ENCODE results near the gene ST6GAL1. TPM values are rescaled to one million over a fixed set of nuclear protein-coding genes. Genes with fewer than 3 reads are reported as not detected.
"Not testable (repeated sequence)": the region's sequence is repeated elsewhere in the genome, so short reads cannot be mapped to it uniquely, and the experiment has no call there.

ST6GAL1 gene
- total RNA-seq, 2 donors from 2014 or later, result 57.2 to 81.8 TPM

- H3K27ac ChIP-seq, result no peak overlapping the region
- no peak overlapping the region for H3K9ac ChIP-seq (ENCODE audit: low read depth in 2 of 2, low read length in 2 of 2)
- intact Hi-C loops (cut with DNase I), result no loop called here
- no peak for TF ChIP-seq CTCF (IDR thresholded peaks at IDR 0.05)
- no peaks in the 10 kb centered on the region for H3K36me3 ChIP-seq
- no peaks in the 10 kb centered on the region for H3K4me1 ChIP-seq
- DNase-seq, result no peak
- no peaks in the 10 kb centered on the region for H3K27me3 ChIP-seq
- H3K4me3 ChIP-seq, result no peak overlapping the region
- no peaks in the 10 kb centered on the region for H3K9me3 ChIP-seq
These were observed 115.7 kb downstream of the ST6GAL1 start for GRCh38 chr3:187046033-187046432.

GRCh38 chr3:187049462-187050101 is 119.3 kb downstream of the ST6GAL1 start:
- Histone ChIP-seq H3K27me3 (no peaks in the 10 kb centered on the region), H3K4me3 (no peak overlapping the region), H3K9me3 (no peaks in the 10 kb centered on the region), H3K4me1 (no peaks in the 10 kb centered on the region), H3K9ac (ENCODE audit: low read depth in 2 of 2, low read length in 2 of 2) (no peak overlapping the region), H3K27ac (no peak overlapping the region), H3K36me3 (no peaks in the 10 kb centered on the region)
- intact Hi-C loops (cut with DNase I), result no loop called here
- no peak for DNase-seq
- no peak for TF ChIP-seq CTCF (IDR thresholded peaks at IDR 0.05)

DNA sequence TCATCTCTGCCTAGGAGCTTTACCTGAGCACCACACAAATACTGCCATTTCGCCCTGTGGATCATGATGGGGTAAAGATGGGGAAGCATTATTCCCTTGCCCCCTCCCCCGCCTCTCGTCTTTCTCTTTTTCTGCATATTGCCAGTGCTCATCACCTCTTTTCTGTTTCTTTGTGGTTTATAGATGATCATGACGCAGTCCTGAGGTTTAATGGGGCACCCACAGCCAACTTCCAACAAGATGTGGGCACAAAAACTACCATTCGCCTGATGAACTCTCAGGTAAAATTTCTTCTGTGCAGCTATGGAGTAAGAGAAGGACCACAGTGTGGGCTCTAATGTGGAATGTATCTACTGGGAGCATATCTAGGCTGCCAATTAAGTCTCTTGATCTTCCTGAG is 120.7 kb downstream of the ST6GAL1 start:
- H3K9me3 ChIP-seq, result no peaks in the 10 kb centered on the region
- TF ChIP-seq CTCF (IDR thresholded peaks at IDR 0.05), result no peak

DNA sequence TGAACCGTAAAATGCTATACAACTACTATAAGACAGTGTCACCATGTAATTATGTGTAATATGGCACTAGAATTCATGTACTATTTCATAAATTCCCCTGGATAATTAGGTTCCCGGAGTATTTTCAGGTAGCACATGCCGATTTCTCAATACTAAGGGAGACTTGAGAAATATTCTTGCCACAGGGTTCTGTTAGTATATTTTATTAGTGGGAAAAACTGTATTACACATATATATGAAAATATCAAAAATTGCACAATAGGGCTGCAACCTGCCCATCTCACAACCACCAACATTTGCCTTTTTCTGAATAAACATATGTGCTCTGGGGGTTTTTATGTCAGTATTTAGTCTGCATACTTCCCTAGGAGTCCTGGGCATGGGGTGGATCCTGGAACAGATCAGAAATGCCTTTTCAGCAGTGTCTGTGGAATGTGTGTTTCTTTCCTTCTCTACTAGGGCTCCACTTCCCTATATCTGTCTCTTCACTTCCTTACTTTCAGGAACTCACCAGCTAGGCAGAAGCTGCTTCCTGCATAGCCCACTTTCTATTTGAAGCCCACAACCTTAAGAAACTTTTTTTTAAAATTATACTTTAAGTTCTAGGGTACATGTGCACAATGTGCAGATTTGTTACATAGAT is 121.5 kb downstream of the ST6GAL1 start:
- no peak for TF ChIP-seq CTCF (IDR thresholded peaks at IDR 0.05)
- Histone ChIP-seq H3K27ac (no peak overlapping the region), H3K4me3 (no peak overlapping the region), H3K4me1 (no peaks in the 10 kb centered on the region), H3K9me3 (no peaks in the 10 kb centered on the region), H3K27me3 (no peaks in the 10 kb centered on the region), H3K36me3 (no peaks in the 10 kb centered on the region), H3K9ac (ENCODE audit: low read depth in 2 of 2, low read length in 2 of 2) (no peak overlapping the region)
- DNase-seq, result no peak
- intact Hi-C loops (cut with DNase I), result no loop called here

More for the DNA sequence above, 120.7 kb downstream of the ST6GAL1 start:
- H3K4me1 ChIP-seq, result no peaks in the 10 kb centered on the region
- no peaks in the 10 kb centered on the region for H3K27me3 ChIP-seq
- DNase-seq, result no peak
- no peaks in the 10 kb centered on the region for H3K36me3 ChIP-seq
- intact Hi-C loops (cut with DNase I), result no loop called here
- H3K9ac ChIP-seq (ENCODE audit: low read depth in 2 of 2, low read length in 2 of 2), result no peak overlapping the region
- H3K27ac ChIP-seq, result no peak overlapping the region
- H3K4me3 ChIP-seq, result no peak overlapping the region

GRCh38 chr3:187052427-187052826 is 122.1 kb downstream of the ST6GAL1 start:
- H3K9me3 ChIP-seq; H3K9ac ChIP-seq (ENCODE audit: low read depth in 2 of 2, low read length in 2 of 2); intact Hi-C loops (cut with DNase I); H3K27ac ChIP-seq; H3K27me3 ChIP-seq; DNase-seq; H3K4me3 ChIP-seq; H3K4me1 ChIP-seq; H3K36me3 ChIP-seq: not testable (repeated sequence)

GRCh38 chr3:187054433-187054832 is 124.1 kb downstream of the ST6GAL1 start:
- DNase-seq; H3K4me1 ChIP-seq; H3K27me3 ChIP-seq; intact Hi-C loops (cut with DNase I); H3K9ac ChIP-seq (ENCODE audit: low read depth in 2 of 2, low read length in 2 of 2); H3K4me3 ChIP-seq; H3K27ac ChIP-seq; H3K9me3 ChIP-seq; H3K36me3 ChIP-seq: not testable (repeated sequence)

- H3K4me1 ChIP-seq; H3K4me3 ChIP-seq; H3K9ac ChIP-seq (ENCODE audit: low read depth in 2 of 2, low read length in 2 of 2); H3K27me3 ChIP-seq; H3K27ac ChIP-seq; DNase-seq; intact Hi-C loops (cut with DNase I); H3K36me3 ChIP-seq; H3K9me3 ChIP-seq: not testable (repeated sequence)
These were observed 127.5 kb downstream of the ST6GAL1 start for GRCh38 chr3:187057803-187058202.

Measured in colonic mucosa (tissue), 4 donors.